Glutamatergic neuron (in vitro differentiated cells): ENCODE data around the gene ADAMTS13. TPM values are rescaled to one million over a fixed set of nuclear protein-coding genes. Genes with fewer than 3 reads are reported as not detected.
A peak's percentile ranks its signal among the peaks of the same experiment; 100 is the strongest.

Experiments used
- DNase-seq: peaks from one replicate; pipeline ENCODE4 v3.0.0; 2022
- H3K27ac Mint-ChIP-seq: one replicate; pipeline ENCODE4 v1.8.0; 2020; ENCODE audit warnings: mild to moderate bottlenecking, mixed read lengths, inconsistent platforms; ENCODE audit not compliant: unreplicated experiment
- H3K27me3 Mint-ChIP-seq: one replicate; pipeline ENCODE4 v1.8.0; 2020; ENCODE audit warnings: mild to moderate bottlenecking, moderate library complexity, mixed read lengths, inconsistent platforms; ENCODE audit not compliant: unreplicated experiment
- H3K36me3 Mint-ChIP-seq: one replicate; pipeline ENCODE4 v1.8.0; 2020; ENCODE audit warnings: mild to moderate bottlenecking, mixed read lengths, inconsistent platforms; ENCODE audit not compliant: unreplicated experiment
- H3K4me1 Mint-ChIP-seq: one replicate; pipeline ENCODE4 v1.8.0; 2020; ENCODE audit warnings: mild to moderate bottlenecking, low read depth, mixed read lengths, inconsistent platforms; ENCODE audit not compliant: unreplicated experiment
- H3K4me3 Mint-ChIP-seq: one replicate; pipeline ENCODE4 v1.8.0; 2020; ENCODE audit warnings: mild to moderate bottlenecking, mixed read lengths, inconsistent platforms; ENCODE audit not compliant: unreplicated experiment
- H3K9me3 Mint-ChIP-seq: one replicate; pipeline ENCODE4 v1.8.0; 2020; ENCODE audit warnings: mild to moderate bottlenecking, moderate library complexity, mixed read lengths, inconsistent platforms; ENCODE audit not compliant: unreplicated experiment
- total RNA-seq: library from RNA; stranded (reverse); fragmentation: NEBNext Ultra II Directional; extraction: Animal tissue kit (Norgen Biotek cat#: 25700); gene quantifications from one replicate; pipeline ENCODE4 v1.2.1, GENCODE V29; 2021; ENCODE audit not compliant: unreplicated experiment
- TF ChIP-seq, protein P1 (sequence below): fragments of 200-600 bp; sonication (generic); IDR thresholded peaks from one replicate; pipeline ENCODE4 v1.5.0; 2021; ENCODE audit not compliant: partially characterized antibody, unreplicated experiment

Gene ADAMTS13
- total RNA-seq, 1 donor from 2014 or later, result 27.9 TPM

- TF ChIP-seq, protein P1, sequence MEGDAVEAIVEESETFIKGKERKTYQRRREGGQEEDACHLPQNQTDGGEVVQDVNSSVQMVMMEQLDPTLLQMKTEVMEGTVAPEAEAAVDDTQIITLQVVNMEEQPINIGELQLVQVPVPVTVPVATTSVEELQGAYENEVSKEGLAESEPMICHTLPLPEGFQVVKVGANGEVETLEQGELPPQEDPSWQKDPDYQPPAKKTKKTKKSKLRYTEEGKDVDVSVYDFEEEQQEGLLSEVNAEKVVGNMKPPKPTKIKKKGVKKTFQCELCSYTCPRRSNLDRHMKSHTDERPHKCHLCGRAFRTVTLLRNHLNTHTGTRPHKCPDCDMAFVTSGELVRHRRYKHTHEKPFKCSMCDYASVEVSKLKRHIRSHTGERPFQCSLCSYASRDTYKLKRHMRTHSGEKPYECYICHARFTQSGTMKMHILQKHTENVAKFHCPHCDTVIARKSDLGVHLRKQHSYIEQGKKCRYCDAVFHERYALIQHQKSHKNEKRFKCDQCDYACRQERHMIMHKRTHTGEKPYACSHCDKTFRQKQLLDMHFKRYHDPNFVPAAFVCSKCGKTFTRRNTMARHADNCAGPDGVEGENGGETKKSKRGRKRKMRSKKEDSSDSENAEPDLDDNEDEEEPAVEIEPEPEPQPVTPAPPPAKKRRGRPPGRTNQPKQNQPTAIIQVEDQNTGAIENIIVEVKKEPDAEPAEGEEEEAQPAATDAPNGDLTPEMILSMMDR, result no peak
- peaks cover 34% of the 10 kb centered on the region for H3K4me1 Mint-ChIP-seq
- DNase-seq, result no peak
These were observed 43.8 kb downstream of the ADAMTS13 start for GRCh38 chr9:133465984-133466383.

GRCh38 chr9:133467101-133467500, 44.9 kb downstream of the ADAMTS13 start:
- H3K27ac Mint-ChIP-seq, result no peak overlapping the region
- H3K4me3 Mint-ChIP-seq, result no peak overlapping the region
- TF ChIP-seq, protein P1, result no peak
- H3K9me3 Mint-ChIP-seq, result peaks cover 29% of the 10 kb centered on the region
- peaks cover 29% of the 10 kb centered on the region for H3K27me3 Mint-ChIP-seq
- no peak for DNase-seq
- peaks cover 26% of the 10 kb centered on the region for H3K4me1 Mint-ChIP-seq
- H3K36me3 Mint-ChIP-seq, result no peaks in the 10 kb centered on the region

More at GRCh38 chr9:133465984-133466383, 43.8 kb downstream of the ADAMTS13 start:
- H3K4me3 Mint-ChIP-seq, result no peak overlapping the region
- H3K36me3 Mint-ChIP-seq, result no peaks in the 10 kb centered on the region
- H3K27me3 Mint-ChIP-seq, result peaks cover 24% of the 10 kb centered on the region
- H3K27ac Mint-ChIP-seq, result peak overlapping the region; percentile 8
- H3K9me3 Mint-ChIP-seq, result peaks cover 32% of the 10 kb centered on the region

- peaks cover 19% of the 10 kb centered on the region for H3K4me1 Mint-ChIP-seq
- no peak overlapping the region for H3K27ac Mint-ChIP-seq
- DNase-seq, result no peak
- peaks cover 24% of the 10 kb centered on the region for H3K9me3 Mint-ChIP-seq
- no peaks in the 10 kb centered on the region for H3K36me3 Mint-ChIP-seq
- peaks cover 25% of the 10 kb centered on the region for H3K27me3 Mint-ChIP-seq
- no peak overlapping the region for H3K4me3 Mint-ChIP-seq
- TF ChIP-seq, protein P1, result no peak
These were observed 46.2 kb downstream of the ADAMTS13 start for GRCh38 chr9:133468374-133468773.

DNA sequence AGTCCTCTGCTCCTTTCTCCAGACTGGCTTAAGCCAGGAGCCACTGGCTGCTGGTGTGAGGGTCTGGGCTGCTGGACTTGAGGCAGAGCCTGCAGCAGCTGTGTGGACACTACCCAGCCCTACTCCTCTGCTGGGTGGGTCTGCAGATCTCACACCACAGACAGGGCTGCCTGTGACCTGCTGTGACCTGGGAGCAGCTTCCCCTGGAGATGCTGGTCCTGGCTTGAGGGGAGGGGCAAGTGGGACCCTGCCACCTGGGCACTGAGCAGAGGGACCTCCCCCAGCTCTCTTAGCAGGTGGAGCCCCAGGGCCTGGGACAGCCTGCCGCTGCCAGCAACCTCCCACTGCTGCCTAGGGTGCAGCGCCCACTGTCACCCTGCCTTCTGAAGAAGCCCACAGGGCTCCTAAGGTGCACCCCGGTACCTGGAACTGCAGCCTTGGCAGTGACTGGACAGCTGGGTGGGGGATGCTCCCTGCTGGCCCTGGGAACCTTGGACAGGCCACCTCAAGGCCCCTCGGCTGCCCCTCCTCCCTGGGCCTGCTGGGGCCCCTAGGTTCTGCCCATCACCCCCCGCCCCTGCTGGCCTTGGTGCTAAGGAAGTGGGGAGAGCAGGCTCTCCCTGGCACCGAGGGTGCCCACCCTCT, 46.7 kb downstream of the ADAMTS13 start:
- Mint-ChIP-seq H3K9me3 (peaks cover 23% of the 10 kb centered on the region), H3K27me3 (peaks cover 22% of the 10 kb centered on the region), H3K36me3 (no peaks in the 10 kb centered on the region), H3K27ac (no peak overlapping the region), H3K4me1 (peaks cover 17% of the 10 kb centered on the region), H3K4me3 (no peak overlapping the region)
- no peak for DNase-seq
- TF ChIP-seq, protein P1, result no peak

- H3K27me3 Mint-ChIP-seq, result peaks cover 21% of the 10 kb centered on the region
- no peaks in the 10 kb centered on the region for H3K36me3 Mint-ChIP-seq
- TF ChIP-seq, protein P1, result no peak
- H3K9me3 Mint-ChIP-seq, result peaks cover 21% of the 10 kb centered on the region
- DNase-seq, result no peak
- peak overlapping the region; percentile 81 for H3K27ac Mint-ChIP-seq
- H3K4me1 Mint-ChIP-seq, result peaks cover 8% of the 10 kb centered on the region
- no peak overlapping the region for H3K4me3 Mint-ChIP-seq
These were observed 48.3 kb downstream of the ADAMTS13 start for GRCh38 chr9:133470427-133470924.
